H9 (cell line): ENCODE results near the gene TMC1. TPM values are rescaled to one million over a fixed set of nuclear protein-coding genes. Genes with fewer than 3 reads are reported as not detected.

Experiments
- DNase-seq: peaks from one replicate; pipeline ENCODE4 v3.0.0-alpha.2; 2017
- H2AFZ ChIP-seq: one replicate; pipeline ENCODE4 v1.6.1; 2013; ENCODE audit warnings: mild to moderate bottlenecking, low read length, control low read depth, moderate library complexity
- H2AK5ac ChIP-seq: 2 replicates; pipeline ENCODE4 v1.6.1; 2013; ENCODE audit warnings: low read length, control low read depth, mixed read lengths; ENCODE audit not compliant: insufficient read length
- H2BK120ac ChIP-seq: one replicate; pipeline ENCODE4 v1.6.1; 2013; ENCODE audit warnings: low read depth, mild to moderate bottlenecking, low read length, control low read depth, inconsistent platforms; ENCODE audit not compliant: poor library complexity, severe bottlenecking
- H2BK12ac ChIP-seq: 2 replicates; pipeline ENCODE4 v1.6.1; 2013; ENCODE audit warnings: low read length, control low read depth, mixed read lengths, low read depth; ENCODE audit not compliant: insufficient read length
- H2BK15ac ChIP-seq: 2 replicates; pipeline ENCODE4 v1.6.1; 2013; ENCODE audit warnings: low read depth, low read length, control low read depth
- H2BK20ac ChIP-seq: one replicate; pipeline ENCODE4 v1.6.1; 2013; ENCODE audit warnings: low read depth, mild to moderate bottlenecking, low read length, control low read depth, inconsistent platforms; ENCODE audit not compliant: poor library complexity, severe bottlenecking
- H2BK5ac ChIP-seq: 2 replicates; pipeline ENCODE4 v1.6.1; 2013; ENCODE audit warnings: low read length, control low read depth, mixed read lengths; ENCODE audit not compliant: insufficient read length
- H3K14ac ChIP-seq: 2 replicates; pipeline ENCODE4 v1.6.1; 2013; ENCODE audit warnings: low read length, control low read depth; ENCODE audit not compliant: insufficient read depth
- H3K18ac ChIP-seq: 2 replicates; pipeline ENCODE4 v1.6.1; 2013; ENCODE audit warnings: low read depth, mild to moderate bottlenecking, mixed read lengths, low read length, control low read depth; ENCODE audit not compliant: insufficient read length
- H3K23ac ChIP-seq: 2 replicates; pipeline ENCODE4 v1.6.1; 2013; ENCODE audit warnings: low read length, control low read depth, mixed read lengths, low read depth; ENCODE audit not compliant: insufficient read length
- H3K23me2 ChIP-seq: 2 replicates; pipeline ENCODE4 v1.6.1; 2013; ENCODE audit warnings: low read depth, mild to moderate bottlenecking, mixed read lengths, low read length, control low read depth; ENCODE audit not compliant: insufficient read length, poor library complexity, severe bottlenecking
- H3K27ac ChIP-seq: 2 replicates; pipeline ENCODE4 v1.5.1; 2013; ENCODE audit warnings: low read length, control low read depth, mixed read lengths, low read depth; ENCODE audit not compliant: insufficient read length
- H3K27me3 ChIP-seq: 2 replicates; pipeline ENCODE4 v1.6.1; 2013; ENCODE audit warnings: low read length, control low read depth, inconsistent platforms; ENCODE audit not compliant: insufficient read depth
- H3K4ac ChIP-seq: 2 replicates; pipeline ENCODE4 v1.6.1; 2013; ENCODE audit warnings: low read depth, mild to moderate bottlenecking, control low read depth, inconsistent platforms, low read length, moderate library complexity
- H3K4me1 ChIP-seq: 2 replicates; pipeline ENCODE4 v1.6.1; 2013; ENCODE audit warnings: low read length, control low read depth, inconsistent platforms; ENCODE audit not compliant: insufficient read depth
- H3K4me2 ChIP-seq: 2 replicates; pipeline ENCODE4 v1.6.1; 2013; ENCODE audit warnings: low read length, control low read depth, mixed read lengths; ENCODE audit not compliant: insufficient read length, insufficient read depth
- H3K56ac ChIP-seq: 2 replicates; pipeline ENCODE4 v1.6.1; 2013; ENCODE audit warnings: low read depth, mild to moderate bottlenecking, mixed read lengths, low read length, control low read depth; ENCODE audit not compliant: insufficient read length
- H3K79me1 ChIP-seq: 2 replicates; pipeline ENCODE4 v1.6.1; 2013; ENCODE audit warnings: low read depth, mild to moderate bottlenecking, moderate library complexity, low read length, control low read depth, inconsistent platforms; ENCODE audit not compliant: insufficient read depth, poor library complexity, severe bottlenecking
- H3K79me2 ChIP-seq: 2 replicates; pipeline ENCODE4 v1.6.1; 2013; ENCODE audit warnings: low read length, control low read depth, inconsistent platforms; ENCODE audit not compliant: insufficient read depth
- H3K9ac ChIP-seq: 2 replicates; pipeline ENCODE4 v1.6.1; 2013; ENCODE audit warnings: low read length, control low read depth, mixed read lengths; ENCODE audit not compliant: insufficient read length; ENCODE audit errors: extremely low read depth
- H3K9me3 ChIP-seq: one replicate; pipeline ENCODE4 v1.6.1; 2013; ENCODE audit warnings: low read depth, low read length, inconsistent platforms; ENCODE audit not compliant: control insufficient read depth
- H3T11ph ChIP-seq: one replicate; pipeline ENCODE4 v1.6.1; 2013; ENCODE audit warnings: mild to moderate bottlenecking, low read length, control low read depth, inconsistent platforms
- H4K20me1 ChIP-seq: one replicate; pipeline ENCODE4 v1.6.1; 2013; ENCODE audit not compliant: control insufficient read depth, insufficient read length, insufficient read depth
- H4K5ac ChIP-seq: 2 replicates; pipeline ENCODE4 v1.6.1; 2013; ENCODE audit warnings: low read depth, mild to moderate bottlenecking, mixed read lengths, low read length, control low read depth; ENCODE audit not compliant: insufficient read length
- H4K8ac ChIP-seq: replicated peaks from 2 replicates; pipeline ENCODE4 v1.6.1; 2013; ENCODE audit warnings: low read length, control low read depth, mixed read lengths, low read depth; ENCODE audit not compliant: insufficient read length
- H4K91ac ChIP-seq: 2 replicates; pipeline ENCODE4 v1.6.1; 2013; ENCODE audit warnings: low read depth, mild to moderate bottlenecking, moderate library complexity, mixed read lengths, low read length, control low read depth; ENCODE audit not compliant: insufficient read length
- H3K27ac Mint-ChIP-seq, 3 experiments: 2 replicates in 2 of 3; 3 replicates in 1 of 3; pipeline ENCODE4 v1.8.0; 2020 to 2021; ENCODE audit warnings: mixed read lengths in 3 of 3, mild to moderate bottlenecking in 1 of 3, moderate library complexity in 1 of 3
- H3K27me3 Mint-ChIP-seq: 2 replicates; pipeline ENCODE4 v1.8.0; 2021; ENCODE audit warnings: low read depth, mild to moderate bottlenecking, moderate library complexity, mixed read lengths
- H3K36me3 Mint-ChIP-seq, 3 experiments: 2 replicates in 2 of 3; 3 replicates in 1 of 3; pipeline ENCODE4 v1.8.0; 2020 to 2021; ENCODE audit warnings: low read depth in 3 of 3, mixed read lengths in 3 of 3; ENCODE audit not compliant: insufficient read depth in 1 of 3
- H3K4me1 Mint-ChIP-seq, 2 experiments: 2 replicates each; pipeline ENCODE4 v1.8.0; 2020; ENCODE audit warnings: mixed read lengths in 2 of 2
- H3K4me3 Mint-ChIP-seq, 2 experiments: 2 replicates in 1 of 2; 3 replicates in 1 of 2; pipeline ENCODE4 v1.8.0; 2020 to 2021; ENCODE audit warnings: mild to moderate bottlenecking in 2 of 2, mixed read lengths in 2 of 2, moderate library complexity in 1 of 2
- H3K9me3 Mint-ChIP-seq, 2 experiments: 2 replicates in 1 of 2; 3 replicates in 1 of 2; pipeline ENCODE4 v1.8.0; 2020; ENCODE audit warnings: mild to moderate bottlenecking in 2 of 2, mixed read lengths in 2 of 2, moderate library complexity in 1 of 2
- CTCF ChIP-seq: fragments of 200-600 bp; sonication (generic); conservative IDR thresholded peaks from 3 replicates; pipeline ENCODE4 v1.8.0; 2021; ENCODE audit warnings: antibody characterized with exemption, mild to moderate bottlenecking
- WGBS: extraction: QIAGEN DNeasy Blood & Tissue Kit; methylation state at CpG from one replicate; pipeline ENCODE4 v1.1.7; 2013; ENCODE audit warnings: missing lambda C conversion rate, low lambda C conversion rate, mixed read lengths; ENCODE audit not compliant: insufficient read length; ENCODE audit errors: extremely low coverage; 5-methylcytosine and 5-hydroxymethylcytosine counted together
- total RNA-seq: library from RNA; stranded (reverse); gene quantifications from 2 replicates; pipeline ENCODE4 v1.2.1, GENCODE V29; 2021

Gene TMC1
- total RNA-seq, 1 experiment from 2014 or later: 2.4 TPM

GRCh38 chr9:72627956-72628540 is 106.6 kb downstream of the TMC1 start:
- Histone ChIP-seq H2BK120ac (no peak overlapping the region), H3K23ac (no peak overlapping the region), H3K4me1 (no peaks in the 10 kb centered on the region), H3K9ac (no peak overlapping the region), H4K91ac (no peak overlapping the region), H2BK20ac (no peak overlapping the region), H3K79me2 (no peaks in the 10 kb centered on the region), H3K23me2 (no peaks in the 10 kb centered on the region), H3K56ac (no peak overlapping the region), H2BK15ac (no peak overlapping the region), H4K8ac (no peak overlapping the region), H2AFZ (no peak overlapping the region), H3K18ac (no peak overlapping the region), H2BK5ac (no peak overlapping the region), H3K14ac (no peak overlapping the region), H4K20me1 (no peaks in the 10 kb centered on the region), H4K5ac (no peak overlapping the region), H2BK12ac (no peak overlapping the region), H3T11ph (no peak overlapping the region), H3K4me2 (no peak overlapping the region), H3K27ac (no peak overlapping the region), H3K9me3 (peaks cover under 1% of the 10 kb centered on the region), H2AK5ac (no peak overlapping the region), H3K4ac (no peak overlapping the region), H3K79me1 (no peaks in the 10 kb centered on the region), H3K27me3 (no peaks in the 10 kb centered on the region)
- Mint-ChIP-seq H3K27me3 (no peaks in the 10 kb centered on the region), H3K4me3 (no peak overlapping the region), H3K4me1 (peaks cover 14 to 16% of the 10 kb centered on the region in 2 experiments), H3K27ac (peak overlapping the region in 2 of 3 experiments; percentile 39 to 59; a peak in 2 of 7 replicates), H3K9me3 (peaks cover 9 to 12% of the 10 kb centered on the region in 2 experiments; a peak in 4 of 5 replicates), H3K36me3 (peaks cover 1 to 16% (median 11%) of the 10 kb centered on the region in 3 experiments)
- no CpG with 5 or more reads among the region's 7 CpGs for WGBS
- no peak for TF ChIP-seq CTCF
- DNase-seq: no peak
